Lower leg skin (tissue), 4 donors: ENCODE data around the gene TEX26. TPM values are rescaled to one million over a fixed set of nuclear protein-coding genes. Genes with fewer than 3 reads are reported as not detected.

Experiments used
- DNase-seq, 2 donors: peaks; one replicate each; pipeline ENCODE4 v3.0.0-alpha.2; 2019; ENCODE audit warnings: low spot score in 2 of 2
- H3K4me3 ChIP-seq: fragments of 200-600 bp; sonication (generic); 2 replicates; pipeline ENCODE4 v1.5.1; 2017; ENCODE audit warnings: mild to moderate bottlenecking, low read depth; ENCODE audit not compliant: poor library complexity, severe bottlenecking
- CTCF ChIP-seq, 3 donors: fragments of 450-650 bp; IDR thresholded peaks; one replicate each; pipeline ENCODE4 v1.5.1; 2016; ENCODE audit warnings: antibody characterized with exemption in 3 of 3, mild to moderate bottlenecking in 3 of 3, moderate library complexity in 2 of 3
- POLR2A ChIP-seq, 2 donors: fragments of 450-650 bp; IDR thresholded peaks; one replicate each; pipeline ENCODE4 v1.6.1; 2016 to 2017; ENCODE audit warnings: antibody characterized with exemption in 2 of 2, mild to moderate bottlenecking in 1 of 2, moderate library complexity in 1 of 2
- WGBS, 2 donors: methylation state at CpG; one replicate each; pipeline ENCODE4 v1.1.5; 2018; 5-methylcytosine and 5-hydroxymethylcytosine counted together
- intact Hi-C: fragments of 100-400 bp; cut with DNase I; formaldehyde crosslinking; loops from one replicate; pipeline ENCODE4 v1.15.0; 2023; ENCODE audit warnings: low total_unique reads
- total RNA-seq, 4 donors: library from RNA; depleted of rRNA; stranded (reverse); fragments of >200 nt; gene quantifications; one replicate each; pipeline ENCODE4 v1.1.0, GENCODE V29; 2016

TEX26 gene
- total RNA-seq, 4 donors from 2014 or later: not detected

- no peak for DNase-seq
- no peak overlapping the region for H3K4me3 ChIP-seq
- TF ChIP-seq CTCF (IDR thresholded peaks at IDR 0.05): no peak
- TF ChIP-seq POLR2A (IDR thresholded peaks at IDR 0.05): no peak
- 83 to 95% methylated on average over 3 of the region's 3 CpGs for WGBS, 2 donors
- intact Hi-C loops: no loop called here
Measured at GRCh38 chr13:30910676-30911075, 21.8 kb upstream of the TEX26 start.

GRCh38 chr13:30915691-30916541 is 16.5 kb upstream of the TEX26 start:
- TF ChIP-seq POLR2A (IDR thresholded peaks at IDR 0.05) (no peak), CTCF (IDR thresholded peaks at IDR 0.05) (no peak)
- DNase-seq: no peak
- intact Hi-C loops: no loop called here
- 32 to 49% methylated on average over 19 of the region's 19 CpGs for WGBS, 2 donors
- H3K4me3 ChIP-seq: no peak overlapping the region

- 87 to 97% methylated on average over 6 of the region's 6 CpGs for WGBS, 2 donors
- no peak overlapping the region for H3K4me3 ChIP-seq
- TF ChIP-seq CTCF (IDR thresholded peaks at IDR 0.05): no peak
- TF ChIP-seq POLR2A (IDR thresholded peaks at IDR 0.05): no peak
- intact Hi-C loops: no loop called here
- no peak for DNase-seq
Measured at GRCh38 chr13:30916991-30917390, 15.5 kb upstream of the TEX26 start.

DNA sequence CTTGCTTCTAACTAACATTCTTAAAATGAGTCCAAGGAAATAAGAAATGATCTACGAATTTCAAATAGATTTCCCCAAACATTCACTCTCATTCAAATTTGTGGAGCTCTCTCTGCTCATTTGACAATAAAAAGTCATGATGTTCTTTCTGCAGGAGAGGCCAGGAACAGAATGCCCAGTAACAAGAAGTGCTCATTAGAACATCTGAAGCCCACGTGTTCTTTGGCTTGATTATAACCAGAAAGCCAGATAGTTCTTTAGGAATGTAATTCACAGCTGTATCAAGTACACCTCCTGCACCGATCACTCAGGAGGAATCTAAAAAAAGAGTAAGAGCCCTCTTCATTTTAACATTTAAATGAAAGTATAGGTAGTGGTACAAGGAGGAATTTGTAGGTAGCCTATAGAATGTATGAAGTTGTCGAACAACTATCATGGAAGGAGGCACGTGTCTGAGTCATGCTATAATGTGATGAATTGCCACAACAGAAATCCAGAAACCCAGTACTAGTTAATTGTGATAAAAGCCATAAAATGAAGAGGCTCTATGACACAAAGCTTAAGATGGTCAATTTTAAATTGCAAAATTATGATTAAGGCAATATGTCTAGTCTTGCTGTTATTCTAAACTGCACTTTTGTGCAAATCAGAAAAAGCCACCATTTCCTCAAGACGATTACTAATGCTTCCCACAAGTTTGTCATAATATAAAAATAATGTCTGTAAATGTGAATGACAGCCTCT is 13.6 kb upstream of the TEX26 start:
- intact Hi-C loops: no loop called here
- no peak overlapping the region for H3K4me3 ChIP-seq
- WGBS, 2 donors: 67 to 71% methylated on average over 6 of the region's 6 CpGs
- no peak for DNase-seq
- TF ChIP-seq POLR2A (IDR thresholded peaks at IDR 0.05) (no peak), CTCF (IDR thresholded peaks at IDR 0.05) (no peak)

DNA sequence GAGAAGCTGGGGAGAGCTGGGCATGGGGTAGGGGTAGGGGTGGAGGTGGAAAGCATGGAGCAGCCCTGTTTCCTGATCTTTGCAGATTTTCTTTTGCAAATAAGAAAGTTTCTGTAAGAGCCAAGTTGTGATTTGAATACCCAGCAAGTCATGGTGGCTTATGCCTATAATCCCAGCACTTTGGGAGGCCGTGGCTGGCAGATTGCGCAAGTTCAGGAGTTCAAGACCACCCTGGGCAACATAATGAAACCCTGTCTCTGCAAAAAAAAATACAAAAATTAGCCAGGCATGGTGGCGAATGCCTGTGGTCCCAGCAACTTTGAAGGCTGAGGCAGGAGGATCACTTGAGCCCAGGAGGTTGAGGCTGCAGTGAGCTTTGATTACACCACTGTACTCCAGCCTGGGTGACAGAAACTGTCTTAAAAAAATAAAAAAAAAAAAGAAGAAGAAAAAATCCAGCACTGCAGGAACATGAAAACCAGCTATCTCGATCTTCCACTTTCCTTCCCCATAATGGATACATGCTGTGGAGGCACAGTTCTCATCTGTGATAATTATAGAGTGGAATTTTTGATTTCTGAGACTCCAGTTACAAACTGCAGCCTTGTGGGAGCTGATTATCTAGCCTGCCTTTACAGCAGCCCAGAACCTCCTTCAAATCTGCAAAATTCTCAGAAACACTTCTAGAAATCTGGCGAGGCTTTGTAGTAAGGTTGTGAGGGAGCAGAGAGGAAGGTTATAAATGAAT is 12.1 kb upstream of the TEX26 start:
- no peak overlapping the region for H3K4me3 ChIP-seq
- intact Hi-C loops: no loop called here
- TF ChIP-seq POLR2A (IDR thresholded peaks at IDR 0.05) (no peak), CTCF (IDR thresholded peaks at IDR 0.05) (no peak)
- DNase-seq: no peak
- 86 to 91% methylated on average over 5 of the region's 5 CpGs for WGBS, 2 donors
